Brain microvascular endothelial cell (primary cell): ENCODE measurements around the gene STEAP3.

Experiments
- DNase-seq: peaks from one replicate; pipeline ENCODE4 v3.0.0-alpha.2; 2020
- H3K27ac ChIP-seq: fragments of 250-450 bp; sonication (Bioruptor Pico); 2 replicates; pipeline ENCODE4 v1.5.1; 2020; ENCODE audit warnings: mild to moderate bottlenecking, moderate library complexity
- H3K27me3 ChIP-seq: fragments of 250-450 bp; sonication (Bioruptor Pico); replicated peaks from 2 replicates; pipeline ENCODE4 v1.5.1; 2020; ENCODE audit warnings: mild to moderate bottlenecking
- H3K36me3 ChIP-seq: fragments of 250-450 bp; sonication (Bioruptor Pico); replicated peaks from 2 replicates; pipeline ENCODE4 v1.5.1; 2020; ENCODE audit warnings: mild to moderate bottlenecking
- H3K4me3 ChIP-seq: 2 replicates; pipeline ENCODE4 v1.5.1; 2011; ENCODE audit warnings: low read depth, mild to moderate bottlenecking, control low read depth, low read length, moderate library complexity
- in situ Hi-C: cut with HindIII; loops from 2 replicates; pipeline ENCODE4 v1.10.0; 2017; ENCODE audit warnings: low sequenced_read_pairs, low pct_ligation_motif_present
- TF ChIP-seq, protein P1 (sequence below): IDR thresholded peaks from 2 replicates; pipeline ENCODE4 v1.5.1; 2011; ENCODE audit warnings: low read depth, mild to moderate bottlenecking, moderate library complexity, low read length, control low read depth, inconsistent platforms; ENCODE audit errors: missing control alignments

Gene STEAP3

DNA sequence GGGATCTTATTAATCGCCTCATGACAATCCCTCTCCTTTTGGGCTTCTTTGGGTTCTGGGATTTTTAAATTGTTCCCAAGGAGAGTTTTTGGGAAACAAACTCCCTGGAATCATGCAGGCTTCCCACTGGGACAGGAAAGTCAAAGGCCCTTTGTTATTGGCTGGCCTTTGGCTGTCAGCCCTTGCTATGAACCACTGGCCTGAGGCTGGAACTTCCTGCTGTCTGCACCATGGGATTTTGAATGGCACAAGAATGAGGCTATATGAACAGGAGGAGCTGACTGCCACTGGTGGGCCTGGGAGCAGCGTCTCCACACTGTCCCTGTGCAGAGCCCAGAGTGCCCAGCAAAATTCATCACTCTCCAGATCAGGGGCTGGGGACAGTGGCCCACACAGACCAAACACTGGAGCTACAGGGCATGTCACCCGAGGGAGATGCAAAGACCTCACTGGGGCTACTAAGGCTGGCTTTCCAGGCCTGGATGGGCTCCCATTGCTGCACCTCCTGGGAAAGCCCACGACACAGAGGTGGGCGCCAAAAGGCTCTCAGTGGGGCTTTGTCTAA, 35.7 kb downstream of the STEAP3 start:
- DNase-seq: no peak
- no peak overlapping the region for H3K27ac ChIP-seq
- TF ChIP-seq, protein P1, sequence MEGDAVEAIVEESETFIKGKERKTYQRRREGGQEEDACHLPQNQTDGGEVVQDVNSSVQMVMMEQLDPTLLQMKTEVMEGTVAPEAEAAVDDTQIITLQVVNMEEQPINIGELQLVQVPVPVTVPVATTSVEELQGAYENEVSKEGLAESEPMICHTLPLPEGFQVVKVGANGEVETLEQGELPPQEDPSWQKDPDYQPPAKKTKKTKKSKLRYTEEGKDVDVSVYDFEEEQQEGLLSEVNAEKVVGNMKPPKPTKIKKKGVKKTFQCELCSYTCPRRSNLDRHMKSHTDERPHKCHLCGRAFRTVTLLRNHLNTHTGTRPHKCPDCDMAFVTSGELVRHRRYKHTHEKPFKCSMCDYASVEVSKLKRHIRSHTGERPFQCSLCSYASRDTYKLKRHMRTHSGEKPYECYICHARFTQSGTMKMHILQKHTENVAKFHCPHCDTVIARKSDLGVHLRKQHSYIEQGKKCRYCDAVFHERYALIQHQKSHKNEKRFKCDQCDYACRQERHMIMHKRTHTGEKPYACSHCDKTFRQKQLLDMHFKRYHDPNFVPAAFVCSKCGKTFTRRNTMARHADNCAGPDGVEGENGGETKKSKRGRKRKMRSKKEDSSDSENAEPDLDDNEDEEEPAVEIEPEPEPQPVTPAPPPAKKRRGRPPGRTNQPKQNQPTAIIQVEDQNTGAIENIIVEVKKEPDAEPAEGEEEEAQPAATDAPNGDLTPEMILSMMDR: no peak
- in situ Hi-C loops: no loop called here
- no peaks in the 10 kb centered on the region for H3K27me3 ChIP-seq
- peaks cover 4% of the 10 kb centered on the region for H3K36me3 ChIP-seq
- H3K4me3 ChIP-seq: no peak overlapping the region

- H3K27ac ChIP-seq: no peak overlapping the region
- H3K36me3 ChIP-seq: peaks cover 4% of the 10 kb centered on the region
- no peak overlapping the region for H3K4me3 ChIP-seq
- TF ChIP-seq, protein P1: no peak
- H3K27me3 ChIP-seq: no peaks in the 10 kb centered on the region
- in situ Hi-C loops: no loop called here
- no peak for DNase-seq
Measured at GRCh38 chr2:119260646-119261492, 37.2 kb downstream of the STEAP3 start.

DNA sequence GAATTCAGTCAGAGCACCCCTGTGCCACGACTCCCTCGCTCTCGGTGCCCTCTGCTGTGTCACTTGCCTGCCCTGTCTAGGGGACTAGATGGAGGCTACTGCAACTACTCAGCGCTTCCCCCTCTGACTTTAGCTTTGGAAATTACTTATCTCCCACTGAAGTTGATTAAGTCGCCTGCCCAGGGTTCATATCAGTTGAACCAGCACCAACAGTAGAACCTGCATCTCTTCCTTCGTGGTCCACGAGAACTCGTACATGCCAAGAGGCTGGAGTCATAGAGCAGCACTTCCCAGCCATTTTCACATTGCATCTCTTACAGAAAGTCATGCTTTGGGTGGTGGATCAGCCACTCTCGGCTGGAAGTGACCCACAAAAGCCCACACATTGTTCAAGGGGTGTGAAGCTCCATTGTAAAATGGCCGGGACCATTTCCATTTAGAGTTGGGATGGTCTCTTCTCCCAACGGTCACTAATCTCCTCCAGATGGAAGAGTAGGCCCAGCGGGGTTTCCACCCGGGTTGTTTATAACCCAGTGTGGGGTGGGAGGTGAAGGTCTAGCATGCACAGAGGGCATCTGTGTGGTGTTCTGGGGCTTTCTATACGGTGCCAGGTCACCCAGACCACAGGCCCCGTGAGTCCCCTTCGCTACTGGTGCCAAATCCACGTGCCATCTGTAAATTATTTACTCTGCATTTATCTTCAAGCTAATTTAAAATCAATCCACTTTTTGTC, 38.0 kb downstream of the STEAP3 start:
- TF ChIP-seq, protein P1: no peak
- Histone ChIP-seq H3K27me3 (no peaks in the 10 kb centered on the region), H3K36me3 (peaks cover 4% of the 10 kb centered on the region), H3K4me3 (no peak overlapping the region), H3K27ac (no peak overlapping the region)
- in situ Hi-C loops: no loop called here
- DNase-seq: no peak

DNA sequence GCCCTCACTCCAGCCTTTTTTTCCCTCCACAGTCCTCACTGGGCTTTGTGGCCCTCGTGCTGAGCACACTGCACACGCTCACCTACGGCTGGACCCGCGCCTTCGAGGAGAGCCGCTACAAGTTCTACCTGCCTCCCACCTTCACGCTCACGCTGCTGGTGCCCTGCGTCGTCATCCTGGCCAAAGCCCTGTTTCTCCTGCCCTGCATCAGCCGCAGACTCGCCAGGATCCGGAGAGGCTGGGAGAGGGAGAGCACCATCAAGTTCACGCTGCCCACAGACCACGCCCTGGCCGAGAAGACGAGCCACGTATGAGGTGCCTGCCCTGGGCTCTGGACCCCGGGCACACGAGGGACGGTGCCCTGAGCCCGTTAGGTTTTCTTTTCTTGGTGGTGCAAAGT, 39.4 kb downstream of the STEAP3 start:
- Histone ChIP-seq H3K27me3 (no peaks in the 10 kb centered on the region), H3K27ac (no peak overlapping the region), H3K36me3 (peaks cover 4% of the 10 kb centered on the region), H3K4me3 (no peak overlapping the region)
- in situ Hi-C loops: no loop called here
- TF ChIP-seq, protein P1: no peak
- DNase-seq: no peak

- no peaks in the 10 kb centered on the region for H3K27me3 ChIP-seq
- no peak overlapping the region for H3K27ac ChIP-seq
- TF ChIP-seq, protein P1: no peak
- H3K36me3 ChIP-seq: peaks cover 4% of the 10 kb centered on the region
- in situ Hi-C loops: no loop called here
- H3K4me3 ChIP-seq: no peak overlapping the region
- DNase-seq: no peak
Measured at GRCh38 chr2:119263656-119264055, 40.0 kb downstream of the STEAP3 start.
